H9 (cell line): ENCODE measurements around the gene ZNHIT1. TPM values are rescaled to one million over a fixed set of nuclear protein-coding genes. Genes with fewer than 3 reads are reported as not detected.

Source experiments
- DNase-seq: peaks from one replicate; pipeline ENCODE4 v3.0.0-alpha.2; 2017
- H2AFZ ChIP-seq: one replicate; pipeline ENCODE4 v1.6.1; 2013; ENCODE audit warnings: mild to moderate bottlenecking, low read length, control low read depth, moderate library complexity
- H2AK5ac ChIP-seq: 2 replicates; pipeline ENCODE4 v1.6.1; 2013; ENCODE audit warnings: low read length, control low read depth, mixed read lengths; ENCODE audit not compliant: insufficient read length
- H2BK120ac ChIP-seq: one replicate; pipeline ENCODE4 v1.6.1; 2013; ENCODE audit warnings: low read depth, mild to moderate bottlenecking, low read length, control low read depth, inconsistent platforms; ENCODE audit not compliant: poor library complexity, severe bottlenecking
- H2BK12ac ChIP-seq: 2 replicates; pipeline ENCODE4 v1.6.1; 2013; ENCODE audit warnings: low read length, control low read depth, mixed read lengths, low read depth; ENCODE audit not compliant: insufficient read length
- H2BK15ac ChIP-seq: 2 replicates; pipeline ENCODE4 v1.6.1; 2013; ENCODE audit warnings: low read depth, low read length, control low read depth
- H2BK20ac ChIP-seq: one replicate; pipeline ENCODE4 v1.6.1; 2013; ENCODE audit warnings: low read depth, mild to moderate bottlenecking, low read length, control low read depth, inconsistent platforms; ENCODE audit not compliant: poor library complexity, severe bottlenecking
- H2BK5ac ChIP-seq: 2 replicates; pipeline ENCODE4 v1.6.1; 2013; ENCODE audit warnings: low read length, control low read depth, mixed read lengths; ENCODE audit not compliant: insufficient read length
- H3K14ac ChIP-seq: 2 replicates; pipeline ENCODE4 v1.6.1; 2013; ENCODE audit warnings: low read length, control low read depth; ENCODE audit not compliant: insufficient read depth
- H3K18ac ChIP-seq: 2 replicates; pipeline ENCODE4 v1.6.1; 2013; ENCODE audit warnings: low read depth, mild to moderate bottlenecking, mixed read lengths, low read length, control low read depth; ENCODE audit not compliant: insufficient read length
- H3K23ac ChIP-seq: 2 replicates; pipeline ENCODE4 v1.6.1; 2013; ENCODE audit warnings: low read length, control low read depth, mixed read lengths, low read depth; ENCODE audit not compliant: insufficient read length
- H3K23me2 ChIP-seq: 2 replicates; pipeline ENCODE4 v1.6.1; 2013; ENCODE audit warnings: low read depth, mild to moderate bottlenecking, mixed read lengths, low read length, control low read depth; ENCODE audit not compliant: insufficient read length, poor library complexity, severe bottlenecking
- H3K27ac ChIP-seq: 2 replicates; pipeline ENCODE4 v1.5.1; 2013; ENCODE audit warnings: low read length, control low read depth, mixed read lengths, low read depth; ENCODE audit not compliant: insufficient read length
- H3K27me3 ChIP-seq: 2 replicates; pipeline ENCODE4 v1.6.1; 2013; ENCODE audit warnings: low read length, control low read depth, inconsistent platforms; ENCODE audit not compliant: insufficient read depth
- H3K4ac ChIP-seq: 2 replicates; pipeline ENCODE4 v1.6.1; 2013; ENCODE audit warnings: low read depth, mild to moderate bottlenecking, control low read depth, inconsistent platforms, low read length, moderate library complexity
- H3K4me1 ChIP-seq: 2 replicates; pipeline ENCODE4 v1.6.1; 2013; ENCODE audit warnings: low read length, control low read depth, inconsistent platforms; ENCODE audit not compliant: insufficient read depth
- H3K4me2 ChIP-seq: 2 replicates; pipeline ENCODE4 v1.6.1; 2013; ENCODE audit warnings: low read length, control low read depth, mixed read lengths; ENCODE audit not compliant: insufficient read length, insufficient read depth
- H3K56ac ChIP-seq: 2 replicates; pipeline ENCODE4 v1.6.1; 2013; ENCODE audit warnings: low read depth, mild to moderate bottlenecking, mixed read lengths, low read length, control low read depth; ENCODE audit not compliant: insufficient read length
- H3K79me1 ChIP-seq: 2 replicates; pipeline ENCODE4 v1.6.1; 2013; ENCODE audit warnings: low read depth, mild to moderate bottlenecking, moderate library complexity, low read length, control low read depth, inconsistent platforms; ENCODE audit not compliant: insufficient read depth, poor library complexity, severe bottlenecking
- H3K79me2 ChIP-seq: 2 replicates; pipeline ENCODE4 v1.6.1; 2013; ENCODE audit warnings: low read length, control low read depth, inconsistent platforms; ENCODE audit not compliant: insufficient read depth
- H3K9ac ChIP-seq: 2 replicates; pipeline ENCODE4 v1.6.1; 2013; ENCODE audit warnings: low read length, control low read depth, mixed read lengths; ENCODE audit not compliant: insufficient read length; ENCODE audit errors: extremely low read depth
- H3K9me3 ChIP-seq: one replicate; pipeline ENCODE4 v1.6.1; 2013; ENCODE audit warnings: low read depth, low read length, inconsistent platforms; ENCODE audit not compliant: control insufficient read depth
- H3T11ph ChIP-seq: one replicate; pipeline ENCODE4 v1.6.1; 2013; ENCODE audit warnings: mild to moderate bottlenecking, low read length, control low read depth, inconsistent platforms
- H4K20me1 ChIP-seq: one replicate; pipeline ENCODE4 v1.6.1; 2013; ENCODE audit not compliant: control insufficient read depth, insufficient read length, insufficient read depth
- H4K5ac ChIP-seq: 2 replicates; pipeline ENCODE4 v1.6.1; 2013; ENCODE audit warnings: low read depth, mild to moderate bottlenecking, mixed read lengths, low read length, control low read depth; ENCODE audit not compliant: insufficient read length
- H4K8ac ChIP-seq: replicated peaks from 2 replicates; pipeline ENCODE4 v1.6.1; 2013; ENCODE audit warnings: low read length, control low read depth, mixed read lengths, low read depth; ENCODE audit not compliant: insufficient read length
- H4K91ac ChIP-seq: 2 replicates; pipeline ENCODE4 v1.6.1; 2013; ENCODE audit warnings: low read depth, mild to moderate bottlenecking, moderate library complexity, mixed read lengths, low read length, control low read depth; ENCODE audit not compliant: insufficient read length
- H3K27ac Mint-ChIP-seq, 3 experiments: 2 replicates in 2 of 3; 3 replicates in 1 of 3; pipeline ENCODE4 v1.8.0; 2020 to 2021; ENCODE audit warnings: mixed read lengths in 3 of 3, mild to moderate bottlenecking in 1 of 3, moderate library complexity in 1 of 3
- H3K27me3 Mint-ChIP-seq: 2 replicates; pipeline ENCODE4 v1.8.0; 2021; ENCODE audit warnings: low read depth, mild to moderate bottlenecking, moderate library complexity, mixed read lengths
- H3K36me3 Mint-ChIP-seq, 3 experiments: 2 replicates in 2 of 3; 3 replicates in 1 of 3; pipeline ENCODE4 v1.8.0; 2020 to 2021; ENCODE audit warnings: low read depth in 3 of 3, mixed read lengths in 3 of 3; ENCODE audit not compliant: insufficient read depth in 1 of 3
- H3K4me1 Mint-ChIP-seq, 2 experiments: 2 replicates each; pipeline ENCODE4 v1.8.0; 2020; ENCODE audit warnings: mixed read lengths in 2 of 2
- H3K4me3 Mint-ChIP-seq, 2 experiments: 2 replicates in 1 of 2; 3 replicates in 1 of 2; pipeline ENCODE4 v1.8.0; 2020 to 2021; ENCODE audit warnings: mild to moderate bottlenecking in 2 of 2, mixed read lengths in 2 of 2, moderate library complexity in 1 of 2
- H3K9me3 Mint-ChIP-seq, 2 experiments: 2 replicates in 1 of 2; 3 replicates in 1 of 2; pipeline ENCODE4 v1.8.0; 2020; ENCODE audit warnings: mild to moderate bottlenecking in 2 of 2, mixed read lengths in 2 of 2, moderate library complexity in 1 of 2
- WGBS: extraction: QIAGEN DNeasy Blood & Tissue Kit; methylation state at CpG from one replicate; pipeline ENCODE4 v1.1.7; 2013; ENCODE audit warnings: missing lambda C conversion rate, low lambda C conversion rate, mixed read lengths; ENCODE audit not compliant: insufficient read length; ENCODE audit errors: extremely low coverage; 5-methylcytosine and 5-hydroxymethylcytosine counted together
- total RNA-seq: library from RNA; stranded (reverse); gene quantifications from 2 replicates; pipeline ENCODE4 v1.2.1, GENCODE V29; 2021
- TF ChIP-seq, protein P1 (sequence below): fragments of 200-600 bp; sonication (generic); conservative IDR thresholded peaks from 3 replicates; pipeline ENCODE4 v1.8.0; 2021; ENCODE audit warnings: antibody characterized with exemption, mild to moderate bottlenecking

Gene ZNHIT1
- total RNA-seq, 1 experiment from 2014 or later: 52.7 TPM

DNA sequence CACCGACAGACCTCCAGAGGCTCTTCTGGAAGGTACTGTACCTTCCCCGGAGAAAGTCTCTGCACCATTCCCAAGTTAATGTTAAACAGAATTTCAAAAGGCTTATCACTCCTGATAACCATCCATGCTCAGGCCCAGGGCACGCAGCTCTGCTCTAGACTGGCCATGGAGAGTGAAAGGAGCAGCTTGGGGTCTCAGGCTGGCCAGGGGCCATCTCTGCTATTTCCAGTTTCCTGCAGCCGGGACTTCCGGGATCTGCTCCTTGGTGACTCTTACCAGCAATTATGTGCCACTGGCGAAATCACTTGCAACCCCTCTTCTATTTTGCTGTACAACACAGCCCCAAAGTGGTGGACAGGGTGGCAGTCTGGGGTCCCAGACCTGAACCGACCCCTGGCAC is 13.7 kb downstream of the ZNHIT1 start:
- Histone ChIP-seq H2AK5ac (no peak overlapping the region), H2BK15ac (no peak overlapping the region), H3K4me1 (0 out of 2 replicates have a peak, but pooled peaks cover 3% of the 10 kb centered on the region), H3K4ac (no peak overlapping the region), H3K9ac (no peak overlapping the region), H4K20me1 (no peaks in the 10 kb centered on the region), H2AFZ (no peak overlapping the region), H3K14ac (no peak overlapping the region), H3K27me3 (no peaks in the 10 kb centered on the region), H3K27ac (no peak overlapping the region), H2BK12ac (no peak overlapping the region), H3K23ac (no peak overlapping the region), H3K18ac (no peak overlapping the region), H2BK20ac (no peak overlapping the region), H4K91ac (no peak overlapping the region), H3K9me3 (no peaks in the 10 kb centered on the region), H3T11ph (no peak overlapping the region), H4K8ac (no peak overlapping the region), H4K5ac (no peak overlapping the region), H2BK120ac (no peak overlapping the region), H3K4me2 (peak overlapping the region; percentile 49), H3K79me2 (no peaks in the 10 kb centered on the region), H2BK5ac (no peak overlapping the region), H3K56ac (no peak overlapping the region), H3K79me1 (no peaks in the 10 kb centered on the region), H3K23me2 (no peaks in the 10 kb centered on the region)
- no peaks in the 10 kb centered on the region for H3K27me3 Mint-ChIP-seq
- no CpG with 5 or more reads among the region's 7 CpGs for WGBS
- no peak for DNase-seq
- H3K4me3 Mint-ChIP-seq: peak overlapping the region; percentile 71 to 85
- H3K9me3 Mint-ChIP-seq: no peaks in the 10 kb centered on the region
- H3K36me3 Mint-ChIP-seq: peaks cover 0 to 28% (median 6%) of the 10 kb centered on the region in 3 experiments; a peak in 5 of 7 replicates
- peak overlapping the region; percentile 50 to 92 (median 67); a peak in 2 of 7 replicates for H3K27ac Mint-ChIP-seq
- TF ChIP-seq, protein P1, sequence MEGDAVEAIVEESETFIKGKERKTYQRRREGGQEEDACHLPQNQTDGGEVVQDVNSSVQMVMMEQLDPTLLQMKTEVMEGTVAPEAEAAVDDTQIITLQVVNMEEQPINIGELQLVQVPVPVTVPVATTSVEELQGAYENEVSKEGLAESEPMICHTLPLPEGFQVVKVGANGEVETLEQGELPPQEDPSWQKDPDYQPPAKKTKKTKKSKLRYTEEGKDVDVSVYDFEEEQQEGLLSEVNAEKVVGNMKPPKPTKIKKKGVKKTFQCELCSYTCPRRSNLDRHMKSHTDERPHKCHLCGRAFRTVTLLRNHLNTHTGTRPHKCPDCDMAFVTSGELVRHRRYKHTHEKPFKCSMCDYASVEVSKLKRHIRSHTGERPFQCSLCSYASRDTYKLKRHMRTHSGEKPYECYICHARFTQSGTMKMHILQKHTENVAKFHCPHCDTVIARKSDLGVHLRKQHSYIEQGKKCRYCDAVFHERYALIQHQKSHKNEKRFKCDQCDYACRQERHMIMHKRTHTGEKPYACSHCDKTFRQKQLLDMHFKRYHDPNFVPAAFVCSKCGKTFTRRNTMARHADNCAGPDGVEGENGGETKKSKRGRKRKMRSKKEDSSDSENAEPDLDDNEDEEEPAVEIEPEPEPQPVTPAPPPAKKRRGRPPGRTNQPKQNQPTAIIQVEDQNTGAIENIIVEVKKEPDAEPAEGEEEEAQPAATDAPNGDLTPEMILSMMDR: no peak
- peaks cover 20 to 23% of the 10 kb centered on the region in 2 experiments for H3K4me1 Mint-ChIP-seq
